Myocyte (in vitro differentiated cells): ENCODE results near the gene OR10K2. TPM values are rescaled to one million over a fixed set of nuclear protein-coding genes. Genes with fewer than 3 reads are reported as not detected.

ENCODE experiments used
- DNase-seq: peaks from one replicate; pipeline ENCODE4 v3.0.0-alpha.2; 2012; ENCODE audit warnings: low read depth
- total RNA-seq: library from RNA; depleted of rRNA; stranded (reverse); fragments of >200 nt; gene quantifications from 2 replicates; pipeline ENCODE4 v1.2.3, GENCODE V29; 2014

The OR10K2 gene
- total RNA-seq, 1 donor from 2014 or later, result not detected

DNA sequence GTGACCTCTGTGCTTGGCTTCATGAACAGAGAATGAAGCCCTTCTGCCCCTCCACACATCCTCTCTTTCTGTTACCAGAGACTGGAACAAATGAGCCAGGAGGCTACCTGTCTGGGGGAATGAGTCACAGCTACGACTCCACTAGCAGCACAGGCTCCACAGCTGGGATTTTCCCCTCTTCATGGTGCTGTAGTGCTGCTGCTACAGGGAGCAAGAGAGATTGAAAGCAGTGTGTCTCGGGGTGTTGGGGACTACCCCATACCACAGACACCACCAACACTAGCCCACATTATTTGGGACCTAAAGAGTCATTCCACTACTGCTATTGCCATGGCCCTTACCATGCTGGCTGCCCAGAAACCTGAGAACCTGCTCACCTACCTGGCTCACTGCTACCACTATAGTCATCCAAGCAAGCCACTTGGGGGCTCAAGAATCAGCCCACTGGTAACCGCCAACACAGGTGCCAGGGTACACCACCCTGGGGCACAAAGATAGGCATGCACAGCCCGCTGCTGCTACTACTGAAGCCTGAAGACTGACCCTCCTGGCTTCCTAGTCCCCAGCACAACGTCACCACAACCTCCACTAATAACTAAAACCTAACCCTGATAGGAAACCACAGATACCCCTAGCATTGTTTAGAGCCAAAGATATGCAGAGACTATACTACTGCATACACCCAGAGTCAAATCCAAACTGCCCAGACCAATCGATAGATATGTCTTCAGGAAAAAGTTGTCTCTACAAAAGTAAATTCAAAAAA, 54.7 kb downstream of the OR10K2 start:
- no peak for DNase-seq

Other genes with a start within 250 kb of the OR10K2 start
- 0.08 TPM in 1 of 2 replicates, not detected in the other for gene CD1D, start 245.3 kb downstream of the OR10K2 start, total RNA-seq
- not detected in 2 replicates for gene CD1A, start 171.8 kb downstream of the OR10K2 start, total RNA-seq
- gene CD1C, start 136.3 kb downstream of the OR10K2 start, total RNA-seq, result not detected in 2 replicates
- not detected in 2 replicates for gene CD1B, start 94.7 kb downstream of the OR10K2 start, total RNA-seq
- not detected in 2 replicates for gene CD1E, start 72.3 kb downstream of the OR10K2 start, total RNA-seq
- not detected in 2 replicates for gene OR10T2, start 26.8 kb downstream of the OR10K2 start, total RNA-seq
- gene OR10K1, start 35.6 kb upstream of the OR10K2 start, total RNA-seq, result not detected in 2 replicates
- gene OR10R2, start 46.0 kb upstream of the OR10K2 start, total RNA-seq, result not detected in 2 replicates
- not detected in 2 replicates for gene OR6Y1, start 128.2 kb upstream of the OR10K2 start, total RNA-seq
- not detected in 2 replicates for gene OR6P1, start 144.3 kb upstream of the OR10K2 start, total RNA-seq
- not detected in 2 replicates for gene OR10X1, start 153.7 kb upstream of the OR10K2 start, total RNA-seq
- gene OR10Z1, start 179.0 kb upstream of the OR10K2 start, total RNA-seq, result not detected in 2 replicates